HL-60 (cell line): Measurements from ENCODE around the gene NUTM2D.
"Not testable (repeated sequence)": the region's sequence is repeated elsewhere in the genome, so short reads cannot be mapped to it uniquely, and the experiment has no call there.

Source experiments
- CTCF ChIP-seq: IDR thresholded peaks from one replicate; pipeline ENCODE4 v1.5.1; 2011; ENCODE audit warnings: low read length, control low read depth, inconsistent platforms; ENCODE audit not compliant: insufficient read depth
- GABPA ChIP-seq: IDR thresholded peaks from 2 replicates; pipeline ENCODE4 v1.6.1; 2012; ENCODE audit warnings: low read depth
- POLR2AphosphoS5 ChIP-seq: IDR thresholded peaks from 2 replicates; pipeline ENCODE4 v1.6.1; 2012; ENCODE audit warnings: low read depth
- REST ChIP-seq: IDR thresholded peaks from 2 replicates; pipeline ENCODE4 v1.6.1; 2012; ENCODE audit warnings: low read depth; ENCODE audit not compliant: insufficient replicate concordance
- SPI1 ChIP-seq: IDR thresholded peaks from 2 replicates; pipeline ENCODE4 v1.6.1; 2012; ENCODE audit warnings: low read depth, mild to moderate bottlenecking, borderline replicate concordance

GRCh38 chr10:87340411-87340810, 17.1 kb upstream of the NUTM2D start:
- TF ChIP-seq CTCF, POLR2AphosphoS5, REST, SPI1, GABPA: not testable (repeated sequence)
